ENCODE measurements around the gene ELSPBP1. TPM values are rescaled to one million over a fixed set of nuclear protein-coding genes. Genes with fewer than 3 reads are reported as not detected.
"Not testable (repeated sequence)": the region's sequence is repeated elsewhere in the genome, so short reads cannot be mapped to it uniquely, and the experiment has no call there.

Gene ELSPBP1
- total RNA-seq, 1 experiment from 2014 or later = not detected

GRCh38 chr19:47949852-47950521 lies 44.4 kb upstream of the ELSPBP1 start:
- not testable (repeated sequence) for H3T11ph ChIP-seq (ENCODE audit: low read length); H3K27ac ChIP-seq (ENCODE audit: insufficient read length, low read depth, low read length); H3K9me3 Mint-ChIP-seq; H3K4me3 Mint-ChIP-seq; H3K4ac ChIP-seq (ENCODE audit: low read depth, low read length); DNase-seq; H4K91ac ChIP-seq (ENCODE audit: insufficient read length, low read depth, low read length); H2BK20ac ChIP-seq (ENCODE audit: low read depth, low read length, poor library complexity, severe bottlenecking); H3K14ac ChIP-seq (ENCODE audit: insufficient read depth, low read length); H3K4me2 ChIP-seq (ENCODE audit: insufficient read depth, insufficient read length, low read length); H4K8ac ChIP-seq (replicated peaks; ENCODE audit: insufficient read length, low read depth, low read length); H3K9ac ChIP-seq (ENCODE audit: extremely low read depth, insufficient read length, low read length); H4K20me1 ChIP-seq (ENCODE audit: control insufficient read depth, insufficient read depth, insufficient read length); H3K79me2 ChIP-seq (ENCODE audit: insufficient read depth, low read length); H2BK5ac ChIP-seq (ENCODE audit: insufficient read length, low read length); H3K4me1 Mint-ChIP-seq; H2BK15ac ChIP-seq (ENCODE audit: low read depth, low read length); H2BK120ac ChIP-seq (ENCODE audit: low read depth, low read length, poor library complexity, severe bottlenecking); H3K27me3 ChIP-seq (ENCODE audit: insufficient read depth, low read length); H3K23me2 ChIP-seq (ENCODE audit: insufficient read length, low read depth, low read length, poor library complexity, severe bottlenecking); H4K5ac ChIP-seq (ENCODE audit: insufficient read length, low read depth, low read length); H3K27me3 Mint-ChIP-seq (ENCODE audit: low read depth); H3K18ac ChIP-seq (ENCODE audit: insufficient read length, low read depth, low read length); H3K79me1 ChIP-seq (ENCODE audit: insufficient read depth, low read depth, low read length, poor library complexity, severe bottlenecking); H2AFZ ChIP-seq (ENCODE audit: low read length); H2AK5ac ChIP-seq (ENCODE audit: insufficient read length, low read length); H3K36me3 Mint-ChIP-seq (ENCODE audit: insufficient read depth in 1 of 3, low read depth in 3 of 3); H3K23ac ChIP-seq (ENCODE audit: insufficient read length, low read depth, low read length); H3K56ac ChIP-seq (ENCODE audit: insufficient read length, low read depth, low read length); H3K4me1 ChIP-seq (ENCODE audit: insufficient read depth, low read length); H2BK12ac ChIP-seq (ENCODE audit: insufficient read length, low read depth, low read length); H3K9me3 ChIP-seq (ENCODE audit: control insufficient read depth, low read depth, low read length)
- peak overlapping the region in 2 of 3 experiments; percentile 93 to 95; a peak in 2 of 7 replicates for H3K27ac Mint-ChIP-seq
- WGBS (ENCODE audit: extremely low coverage, insufficient read length, low lambda C conversion rate) = no CpG with 5 or more reads among the region's 24 CpGs
- TF ChIP-seq CTCF (conservative IDR thresholded peaks at IDR 0.05) = peak; percentile 65

- not testable (repeated sequence) for H3K27ac ChIP-seq (ENCODE audit: insufficient read length, low read depth, low read length); H2BK12ac ChIP-seq (ENCODE audit: insufficient read length, low read depth, low read length); H4K5ac ChIP-seq (ENCODE audit: insufficient read length, low read depth, low read length); H3K27me3 Mint-ChIP-seq (ENCODE audit: low read depth); H3K4me1 ChIP-seq (ENCODE audit: insufficient read depth, low read length); H4K20me1 ChIP-seq (ENCODE audit: control insufficient read depth, insufficient read depth, insufficient read length); H3K79me2 ChIP-seq (ENCODE audit: insufficient read depth, low read length); H2BK15ac ChIP-seq (ENCODE audit: low read depth, low read length); H3K4me1 Mint-ChIP-seq; H3T11ph ChIP-seq (ENCODE audit: low read length); H3K4me3 Mint-ChIP-seq; H2BK5ac ChIP-seq (ENCODE audit: insufficient read length, low read length); H3K79me1 ChIP-seq (ENCODE audit: insufficient read depth, low read depth, low read length, poor library complexity, severe bottlenecking); H2AFZ ChIP-seq (ENCODE audit: low read length); H3K18ac ChIP-seq (ENCODE audit: insufficient read length, low read depth, low read length); H3K9ac ChIP-seq (ENCODE audit: extremely low read depth, insufficient read length, low read length); H3K36me3 Mint-ChIP-seq (ENCODE audit: insufficient read depth in 1 of 3, low read depth in 3 of 3); H3K9me3 Mint-ChIP-seq; H2BK120ac ChIP-seq (ENCODE audit: low read depth, low read length, poor library complexity, severe bottlenecking); H3K23ac ChIP-seq (ENCODE audit: insufficient read length, low read depth, low read length); H2AK5ac ChIP-seq (ENCODE audit: insufficient read length, low read length); H3K23me2 ChIP-seq (ENCODE audit: insufficient read length, low read depth, low read length, poor library complexity, severe bottlenecking); H2BK20ac ChIP-seq (ENCODE audit: low read depth, low read length, poor library complexity, severe bottlenecking); DNase-seq; H3K4me2 ChIP-seq (ENCODE audit: insufficient read depth, insufficient read length, low read length); H3K9me3 ChIP-seq (ENCODE audit: control insufficient read depth, low read depth, low read length); H4K8ac ChIP-seq (replicated peaks; ENCODE audit: insufficient read length, low read depth, low read length); H4K91ac ChIP-seq (ENCODE audit: insufficient read length, low read depth, low read length); H3K56ac ChIP-seq (ENCODE audit: insufficient read length, low read depth, low read length); H3K14ac ChIP-seq (ENCODE audit: insufficient read depth, low read length); H3K27me3 ChIP-seq (ENCODE audit: insufficient read depth, low read length); H3K27ac Mint-ChIP-seq; H3K4ac ChIP-seq (ENCODE audit: low read depth, low read length)
- WGBS (ENCODE audit: extremely low coverage, insufficient read length, low lambda C conversion rate) = no CpG with 5 or more reads among the region's 21 CpGs
These were observed 42.3 kb upstream of the ELSPBP1 start for GRCh38 chr19:47952132-47952531.

Data from H9 (cell line).